ENCODE measurements around the gene MCIDAS.
A peak's percentile ranks its signal among the peaks of the same experiment; 100 is the strongest.

DNA sequence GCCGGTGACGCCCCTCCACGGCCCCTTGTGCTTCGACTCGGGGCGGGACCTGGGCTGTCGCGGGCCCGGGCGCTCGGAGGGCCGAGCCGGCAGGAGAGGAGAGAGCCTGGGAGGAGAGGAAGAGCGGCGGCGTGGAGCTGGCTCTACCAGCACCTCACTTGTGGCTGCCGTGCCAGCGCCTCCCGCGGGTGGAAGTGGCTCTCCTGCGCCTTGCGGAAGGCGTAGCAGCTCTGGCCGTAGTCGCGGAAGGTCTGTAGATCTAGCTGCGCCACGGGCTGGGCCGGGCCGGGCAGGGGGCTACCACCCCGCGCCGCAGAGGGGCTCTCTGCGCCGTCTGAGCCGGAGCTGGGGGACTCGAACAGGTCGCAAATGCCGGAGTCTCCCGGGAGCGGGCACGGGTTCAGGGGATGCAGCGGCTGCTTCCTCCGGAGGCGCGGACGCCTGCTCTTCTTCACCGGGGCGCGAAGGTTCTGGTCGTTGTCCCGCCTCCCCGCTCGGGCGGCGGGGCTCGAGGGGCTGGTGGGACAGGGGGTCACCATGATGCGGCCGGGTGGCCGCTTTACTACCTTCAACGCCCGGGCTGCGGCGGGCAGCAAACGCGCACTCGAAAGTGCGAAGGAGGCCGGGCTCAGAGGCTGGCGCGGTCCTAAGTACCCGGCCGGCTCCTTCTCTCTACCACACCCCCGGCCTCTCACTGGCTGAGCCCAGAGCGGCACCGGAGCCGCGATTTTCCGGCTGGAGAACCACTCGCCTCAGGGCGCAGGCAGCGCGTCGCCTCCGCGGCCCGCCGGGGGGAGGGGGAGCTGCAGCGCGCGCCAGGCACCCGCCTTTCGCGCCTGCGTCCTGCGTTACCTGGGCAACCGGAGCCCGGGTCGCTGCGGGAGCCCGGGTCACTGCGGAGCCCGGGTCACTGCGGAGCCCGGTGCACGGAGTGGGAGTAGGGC lies 6.1 kb upstream of the MCIDAS start, which contains the start of gene CCNO:
- TF ChIP-seq CTCF (conservative IDR thresholded peaks at IDR 0.05) = no peak; the same call in 1 of the 2 replicates
- TF ChIP-seq ZFX (IDR thresholded peaks at IDR 0.05) = 0 out of 2 replicates have a peak, but pooled peaks have one; percentile 12

All from C4-2B (cell line).